ENCODE data around the gene DYRK1B.

- TF ChIP-seq EP300 (conservative IDR thresholded peaks at IDR 0.05; ENCODE audit: poor library complexity, severe bottlenecking) (no peak), CTCF (IDR thresholded peaks at IDR 0.05; ENCODE audit: poor library complexity, severe bottlenecking) (no peak), POLR2AphosphoS5 (IDR thresholded peaks at IDR 0.05) (no peak), MXI1 (conservative IDR thresholded peaks at IDR 0.05; ENCODE audit: poor library complexity, severe bottlenecking) (no peak), RAD21 (conservative IDR thresholded peaks at IDR 0.05) (no peak), EZH2 (IDR thresholded peaks at IDR 0.05; ENCODE audit: borderline replicate concordance, insufficient read depth, low read length, poor library complexity, severe bottlenecking) (no peak), REST (IDR thresholded peaks at IDR 0.05; ENCODE audit: borderline replicate concordance) (no peak), SMC3 (conservative IDR thresholded peaks at IDR 0.05; ENCODE audit: poor library complexity) (no peak), TAF1 (IDR thresholded peaks at IDR 0.05; ENCODE audit: low read depth) (no peak)
These were observed 3.6 kb downstream of the DYRK1B start for GRCh38 chr19:39830406-39830805.
